Measurements from ENCODE around the gene HES1. TPM values are rescaled to one million over a fixed set of nuclear protein-coding genes. Genes with fewer than 3 reads are reported as not detected.

HES1 gene
- total RNA-seq (2011; cell fraction: chromatin; rRNA removed; ENCODE audit: low replicate concordance) = 7.6 and 9.1 TPM in 2 replicates
- total RNA-seq (2011; cell fraction: nucleolus; rRNA removed) = 13.3 and 13.7 TPM in 2 replicates
- total RNA-seq (2011; cell fraction: nucleoplasm; rRNA removed) = 10.1 and 12.0 TPM in 2 replicates
- 37.0 and 46.8 TPM in 2 replicates for total RNA-seq (2014; rRNA removed)
- 17.7 and 17.8 TPM in 2 replicates for total RNA-seq (2014; rRNA removed; fragmentation: Illumina TruSeq; extraction: Trizol)
- total RNA-seq (2015; rRNA removed; fragmentation: Illumina TruSeq; extraction: Trizol) = 24.0 and 24.9 TPM in 2 replicates
- total RNA-seq (2021) = 30.5 and 39.1 TPM in 2 replicates
- 4.8 and 9.0 TPM in 2 replicates for polyA plus RNA-seq (2011; rRNA removed)
- polyA plus RNA-seq (2011; cell fraction: cytosol; rRNA removed) = 4.5 and 21.4 TPM in 2 replicates
- 7.4 and 25.5 TPM in 2 replicates for polyA plus RNA-seq (2011; cell fraction: nucleus; rRNA removed)
- polyA plus RNA-seq (2012) = 45.6 and 82.2 TPM in 2 replicates
- polyA plus RNA-seq (2014; fragmentation: Illumina TruSeq; extraction: Trizol) = 16.7 and 19.3 TPM in 2 replicates
- polyA plus RNA-seq (2014; fragmentation: Nextera tagmentation; extraction: Ambion mirVana) = 1 to 10 TPM; 3.4 to 6.3 TPM
- polyA plus RNA-seq (2014; rRNA removed) = 23.1 and 32.2 TPM in 2 replicates
- polyA minus RNA-seq (2011; rRNA and poly(A)+ RNA removed) = 2.8 and 7.0 TPM in 2 replicates
- 7.7 and 23.0 TPM in 2 replicates for polyA minus RNA-seq (2011; cell fraction: cytosol; rRNA and poly(A)+ RNA removed)
- 12.7 and 22.8 TPM in 2 replicates for polyA minus RNA-seq (2011; cell fraction: nucleus; rRNA and poly(A)+ RNA removed)
- percentile 96 among the genes with signal in this experiment for Bru-seq, nascent RNA
- percentile 80 among the genes with signal in this experiment for BruChase-seq, experiment 1, labeled RNA remaining after a 2-hour chase
- BruChase-seq, experiment 2, labeled RNA remaining after a 6-hour chase = percentile 80 among the genes with signal in this experiment
- long read RNA-seq, experiment 1, transcript HES1-201 (4 exons, 1,578 nt) = major isoform, 7 of 26 reads
- long read RNA-seq, experiment 1, partial matches to known transcripts = 19 of 26 reads
- long read RNA-seq, experiment 1, other reads (novel, unspliced or antisense) = 0 of 26 reads
- long read RNA-seq, experiment 2, transcript HES1-201 (4 exons, 1,578 nt) = major isoform, 6 of 9 reads
- long read RNA-seq, experiment 2, partial matches to known transcripts = 3 of 9 reads
- long read RNA-seq, experiment 2, other reads (novel, unspliced or antisense) = 0 of 9 reads
- long read RNA-seq, experiment 3, partial matches to known transcripts = 0 of 6 reads
- long read RNA-seq, experiment 3, other reads (novel, unspliced or antisense) = 0 of 6 reads

- peak; percentile 90 to 97 (median 94) for DNase-seq (ENCODE audit: extremely low read depth in 1 of 4, low spot score in 3 of 4)
- no peaks in the 10 kb centered on the region for H4K20me1 ChIP-seq (replicated peaks; ENCODE audit: control insufficient read depth, insufficient read depth, low read length)
- H3K4me3 ChIP-seq = peak within 1 kb of the TSS; percentile 56
- ATAC-seq = peak; percentile 65
- ChIA-PET POLR2A (interaction anchor here (0.5 to 5.3 kb wide), 42 partner anchors 8 to 521 kb away, joined by 3 to 48 read pairs (median 4); no protein-coding TSS in a partner anchor), CTCF (ENCODE audit: low intra/inter-chr PET ratio) (interaction anchor here (1.1 kb wide), 1 partner anchor 348 kb away, joined by 4 read pairs; no protein-coding TSS in a partner anchor)
- no peaks in the 10 kb centered on the region for H3K27me3 ChIP-seq (ENCODE audit: control insufficient read depth in 2 of 2, insufficient read depth in 2 of 2, low read length in 2 of 2)
- peaks cover 34 to 57% of the 10 kb centered on the region in 2 experiments for H3K4me1 ChIP-seq (replicated peaks in 1 of 2; ENCODE audit: control insufficient read depth in 2 of 2, insufficient read depth in 2 of 2, low read length in 2 of 2)
- H3K27ac ChIP-seq (ENCODE audit: extremely low read depth, low read depth, low read length) = peak within 1 kb of the TSS; percentile 97
- H3K79me2 ChIP-seq (ENCODE audit: control insufficient read depth, insufficient read depth, low read length) = peaks cover 35% of the 10 kb centered on the region
- H3K4me2 ChIP-seq (ENCODE audit: insufficient read depth, low read length) = peak within 1 kb of the TSS; percentile 83
- intact Hi-C loops (cut with micrococcal nuclease) (loop anchor here (1.0 to 10.0 kb wide), 10 partner anchors 47 to 474 kb away; no protein-coding TSS in a partner anchor), in situ Hi-C loops (cut with MboI) (loop anchor here (5.0 kb wide), 1 partner anchor 349 kb away; no protein-coding TSS in a partner anchor)
- H3K9me3 ChIP-seq (replicated peaks; ENCODE audit: control insufficient read depth, insufficient read depth, low read depth, low read length) = no peaks in the 10 kb centered on the region
- peak within 1 kb of the TSS; percentile 87 for H2AFZ ChIP-seq (ENCODE audit: low read depth, low read length)
- WGBS (ENCODE audit: insufficient coverage, low coverage, missing lambda C conversion rate) = under 1% methylated on average over 28 of the region's 29 CpGs
- H3K36me3 ChIP-seq (ENCODE audit: control insufficient read depth, insufficient read depth, low read length) = peaks cover 11% of the 10 kb centered on the region; the same call in 1 of the 3 replicates
- peaks cover 4% of the 10 kb centered on the region for H3K9me1 ChIP-seq (ENCODE audit: control insufficient read depth, insufficient read depth, low read length)
- BruUV-seq (replicated peaks) = no TSS peak
- peak; percentile 94 for FAIRE-seq
- peak within 1 kb of the TSS; percentile 83 to 96 for H3K9ac ChIP-seq (ENCODE audit: insufficient read depth in 1 of 2, low read depth in 2 of 2, low read length in 2 of 2)
- TF ChIP-seq RBM17 (IDR thresholded peaks at IDR 0.05; ENCODE audit: borderline replicate concordance, low read depth, low read length) (no peak), NFE2 (IDR thresholded peaks at IDR 0.05; ENCODE audit: low read depth) (no peak), CTCFL (IDR thresholded peaks at IDR 0.05; ENCODE audit: borderline replicate concordance, insufficient read depth, low read depth, low read length, poor library complexity, severe bottlenecking) (no peak), CBFA2T3 (IDR thresholded peaks at IDR 0.05) (peak; percentile 61), TBP (optimal IDR thresholded peaks at IDR 0.05; ENCODE audit: low read depth, low read length) (peak; percentile 97), CBX5 (IDR thresholded peaks at IDR 0.05; ENCODE audit: borderline replicate concordance, low read depth) (no peak), NRF1 (conservative IDR thresholded peaks at IDR 0.05 in 1 of 2, IDR thresholded peaks at IDR 0.05 in 1 of 2) (peak; percentile 53 to 55; a peak in 3 of 4 replicates), ZNF518B (CRISPR knock-in tag; IDR thresholded peaks at IDR 0.05) (no peak), ZFPM2 (CRISPR knock-in tag; IDR thresholded peaks at IDR 0.05) (no peak), BHLHE40 (IDR thresholded peaks at IDR 0.05; ENCODE audit: low read length) (peak; percentile 97)
These were observed at the start of gene HES1 for GRCh38 chr3:194135806-194136518. TSS of gene HES1 (plus strand) at chr3:194136148. CDS start at chr3:194136381, 233 bp downstream.
